NCI-H128 (cell line): ENCODE measurements around the gene SCYL1.

ENCODE experiments used
- DNase-seq: peaks from one replicate; lab custom pipeline; 2025; ENCODE audit not compliant: unreplicated experiment; lab: John Stamatoyannopoulos, UW

The SCYL1 gene

GRCh38 chr11:65532388-65533064, 7.6 kb downstream of the SCYL1 start:
- no peak for DNase-seq

DNA sequence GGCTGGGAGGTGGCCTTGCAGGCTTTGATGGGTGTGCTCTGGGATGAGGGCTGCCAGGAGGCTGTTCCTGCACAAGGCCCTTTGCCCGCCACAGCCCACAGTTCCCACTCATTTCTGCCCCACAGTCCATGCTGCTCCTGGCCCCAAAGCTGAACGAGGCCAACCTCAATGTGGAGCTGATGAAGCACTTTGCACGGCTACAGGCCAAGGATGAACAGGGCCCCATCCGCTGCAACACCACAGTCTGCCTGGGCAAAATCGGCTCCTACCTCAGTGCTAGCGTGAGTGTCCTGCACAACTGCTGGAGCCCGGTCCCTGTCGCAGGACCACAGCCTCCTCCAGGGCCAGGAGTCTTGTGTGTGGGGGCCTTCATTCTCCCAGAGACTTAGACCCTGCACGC, 10.2 kb downstream of the SCYL1 start:
- no peak for DNase-seq

GRCh38 chr11:65536412-65537295, 11.8 kb downstream of the SCYL1 start:
- DNase-seq: no peak

DNA sequence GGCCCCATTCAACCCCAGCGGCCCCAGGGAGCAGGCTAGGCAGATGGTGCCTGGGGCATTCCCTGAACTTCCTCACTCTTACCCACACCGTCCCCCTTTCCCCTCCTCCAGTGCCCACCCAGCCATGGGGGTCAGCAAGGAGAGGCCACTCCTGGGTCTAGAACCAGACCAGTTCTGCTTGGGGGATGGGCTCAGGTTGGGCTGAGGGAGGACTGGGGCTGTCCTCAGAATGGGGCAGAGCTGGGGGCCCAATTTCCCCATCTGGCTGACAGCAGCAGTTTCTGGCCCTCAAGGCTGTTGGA, 12.4 kb downstream of the SCYL1 start:
- no peak for DNase-seq

- no peak for DNase-seq
Measured at GRCh38 chr11:65537620-65538231, 12.8 kb downstream of the SCYL1 start.

GRCh38 chr11:65538232-65538914, 13.5 kb downstream of the SCYL1 start:
- no peak for DNase-seq

- DNase-seq: no peak
Measured at GRCh38 chr11:65538915-65539743, 14.2 kb downstream of the SCYL1 start.

DNA sequence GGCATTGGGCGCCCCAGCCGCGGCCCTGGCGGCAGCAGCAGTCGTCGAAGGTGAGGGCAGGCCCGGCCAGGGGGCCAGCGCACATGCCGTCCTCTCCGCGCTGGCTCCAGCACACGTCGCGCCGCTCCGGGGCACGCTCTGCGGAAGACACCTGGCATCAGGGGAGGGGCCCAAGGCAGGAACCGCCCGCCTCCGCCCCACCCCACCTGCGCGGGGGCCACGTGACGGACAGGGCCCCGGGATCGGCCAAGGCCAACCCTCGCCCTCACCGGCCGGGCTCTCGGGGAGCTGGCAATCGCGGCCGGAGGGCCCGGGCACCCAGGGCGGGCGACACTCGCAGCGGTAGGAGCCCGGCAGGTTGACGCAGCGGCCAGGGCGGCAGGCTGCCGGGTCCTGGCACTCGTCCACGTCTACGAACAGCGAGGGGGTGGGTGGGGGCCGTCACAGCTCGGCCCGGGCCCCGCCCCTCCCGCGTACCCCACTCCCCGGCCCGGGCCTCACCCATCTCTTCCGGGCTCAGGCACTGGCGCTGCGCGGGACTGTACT, 14.9 kb downstream of the SCYL1 start:
- DNase-seq: no peak

DNA sequence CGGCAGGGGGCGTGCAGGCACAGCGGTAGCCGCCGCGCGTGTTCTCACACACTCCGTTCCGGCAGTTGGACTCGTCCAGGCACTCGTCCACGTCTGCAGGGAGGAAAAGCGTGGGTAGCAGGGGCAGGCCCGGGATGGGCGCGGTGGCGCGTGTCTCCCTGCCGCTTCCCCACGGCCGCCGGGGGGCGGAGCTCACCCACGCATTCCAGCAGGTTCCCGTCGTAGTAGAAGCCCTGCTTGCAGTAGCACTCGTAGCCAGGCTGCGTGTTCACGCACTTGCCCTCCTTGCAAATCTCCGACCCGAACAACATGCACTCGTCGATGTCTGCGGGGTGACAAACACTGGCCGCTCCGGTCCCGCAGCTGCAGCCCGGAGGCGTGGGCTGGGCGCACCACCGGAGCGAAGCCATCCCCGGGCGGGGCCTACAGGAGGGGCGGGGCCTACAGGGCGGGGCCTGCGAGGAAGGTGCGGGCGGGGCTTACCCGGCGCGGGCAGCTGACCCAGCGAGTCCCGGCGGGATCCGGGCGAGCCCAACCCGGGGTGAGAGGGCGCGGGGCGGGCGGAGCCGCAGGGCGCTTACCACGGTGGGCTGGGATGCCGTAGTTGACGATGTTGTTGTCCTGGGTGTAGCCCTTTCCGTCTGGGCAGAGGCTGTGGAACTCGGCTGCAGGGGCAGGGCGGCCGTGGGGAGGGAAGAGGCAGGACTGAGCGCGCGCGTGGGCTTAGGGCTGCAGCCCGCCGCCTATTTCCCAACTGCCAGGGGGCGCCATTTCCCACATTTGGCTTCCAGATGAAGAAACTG, 15.6 kb downstream of the SCYL1 start:
- peak; percentile 80 for DNase-seq

DNA sequence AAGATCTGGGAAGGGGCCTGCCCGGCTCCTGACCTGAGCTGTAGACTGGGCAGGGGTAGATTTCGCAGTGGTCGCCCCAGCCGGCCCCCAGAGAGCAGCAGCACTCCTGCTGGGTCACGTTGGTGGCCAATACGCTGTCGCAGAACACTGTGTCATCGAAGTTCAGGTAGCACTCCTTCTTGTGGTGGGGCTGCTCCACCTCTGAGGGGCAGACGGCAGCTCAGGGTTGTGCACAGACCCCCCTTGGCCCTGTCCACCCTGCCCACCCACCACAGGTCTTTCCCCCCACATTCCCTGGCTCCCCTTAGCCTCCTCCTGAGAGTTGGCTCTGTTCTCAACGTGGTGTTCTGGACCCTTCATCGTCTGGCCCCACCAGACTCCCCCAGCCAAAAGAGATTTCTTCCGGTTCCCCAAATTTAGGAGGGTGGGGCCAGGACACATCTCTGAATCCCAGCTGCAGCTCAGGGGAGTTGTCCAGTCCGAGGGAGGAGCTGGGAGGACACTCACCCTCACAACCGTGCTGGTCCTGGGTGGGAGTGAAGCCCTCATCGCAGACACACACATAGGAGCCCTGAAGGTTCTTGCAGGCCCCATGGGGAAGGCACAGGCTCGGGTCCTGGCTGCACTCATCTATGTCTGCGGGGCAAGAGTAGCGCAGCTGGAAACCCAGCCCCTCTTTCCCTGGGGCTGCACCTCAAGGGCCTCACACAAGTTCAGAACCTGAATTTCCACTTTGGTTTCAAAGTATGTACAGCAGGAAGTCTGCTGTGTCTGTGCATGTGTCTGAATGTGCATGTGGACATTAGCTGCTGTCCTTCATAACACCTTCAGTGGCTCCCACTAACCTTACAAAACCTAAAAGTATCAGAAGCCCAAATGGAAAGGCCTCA, 16.5 kb downstream of the SCYL1 start:
- no peak for DNase-seq

DNA sequence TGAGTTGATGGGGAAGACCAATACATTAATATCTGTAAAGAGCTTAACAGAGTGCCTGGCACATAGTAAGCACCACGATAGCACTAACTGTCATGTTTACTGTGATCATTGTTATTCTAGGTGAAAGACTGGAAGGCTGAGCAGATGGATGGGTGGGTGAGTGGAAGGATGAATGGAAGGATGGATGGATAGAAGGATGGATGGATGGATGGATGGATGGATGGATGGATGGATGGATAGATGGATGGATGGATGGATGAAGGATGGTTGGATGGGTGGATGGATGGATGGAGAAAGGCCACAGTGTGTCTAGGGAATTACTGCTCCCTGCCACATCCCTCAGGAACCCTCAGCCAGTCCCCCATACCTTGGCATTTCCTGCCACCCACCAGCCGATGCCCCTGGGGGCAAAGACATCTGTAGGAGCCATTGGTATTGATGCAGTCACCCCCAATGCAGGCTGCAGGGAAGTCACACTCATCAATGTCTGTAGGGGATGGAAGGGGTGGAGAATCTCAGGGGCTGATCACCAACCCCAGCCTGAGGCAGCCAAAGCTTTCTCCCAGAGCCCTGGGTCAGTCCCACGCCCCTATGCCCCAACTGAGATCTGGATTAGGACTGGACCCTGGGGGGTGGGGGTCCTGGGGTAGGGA, 18.0 kb downstream of the SCYL1 start:
- no peak for DNase-seq

DNA sequence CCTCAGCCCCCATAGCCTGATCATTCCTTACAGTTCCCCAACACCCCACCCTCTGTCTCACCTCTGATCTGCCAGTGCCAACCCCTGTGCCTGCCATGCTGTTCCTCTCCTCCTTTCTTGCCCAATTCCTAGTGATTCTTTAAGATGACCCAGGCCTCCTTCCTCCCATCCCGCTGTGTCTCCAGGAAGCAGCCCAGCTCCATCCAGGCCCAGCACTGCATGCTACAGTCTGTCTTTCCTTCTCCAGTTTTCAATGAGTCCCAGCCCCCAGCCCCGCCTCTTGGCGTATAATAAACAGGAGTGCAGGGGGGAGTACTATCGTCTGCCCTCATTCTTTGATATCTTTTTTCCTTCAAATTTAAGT, 21.0 kb downstream of the SCYL1 start:
- DNase-seq: no peak

DNA sequence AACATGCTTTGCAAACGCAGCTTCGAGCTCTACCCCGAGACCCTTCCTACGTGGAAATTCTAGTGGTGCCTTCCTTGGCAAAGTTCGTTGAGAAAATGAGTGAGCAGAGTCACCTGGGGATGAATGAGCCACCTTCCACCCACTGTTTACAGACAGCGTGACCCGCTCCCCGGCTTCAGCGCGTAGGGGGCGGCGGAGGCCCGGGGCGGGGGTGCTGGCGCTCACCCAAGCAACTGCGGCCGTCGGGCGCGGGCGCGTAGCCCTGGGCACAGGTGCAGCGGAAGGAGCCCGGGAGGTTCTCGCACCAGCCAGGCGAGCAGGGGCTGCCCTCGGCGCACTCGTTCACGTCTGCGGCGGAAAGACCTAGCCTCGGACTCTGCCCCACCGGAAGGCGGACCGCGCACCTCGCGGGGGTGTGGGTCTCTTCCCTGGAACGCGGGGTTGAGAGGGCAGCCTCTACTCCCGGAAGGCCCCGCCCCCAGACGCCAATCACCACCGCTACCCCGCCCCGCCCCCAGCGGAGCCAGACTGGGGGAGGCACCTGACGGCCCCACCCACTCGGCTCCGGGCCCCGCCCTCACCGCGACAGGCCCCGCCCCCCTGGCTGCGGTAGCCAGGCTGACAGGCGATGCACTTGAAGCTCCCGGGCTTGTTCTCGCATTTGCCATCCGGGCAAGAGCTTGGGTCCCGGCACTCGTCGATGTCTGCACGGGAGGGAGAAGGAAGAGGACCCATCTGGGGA, 21.5 kb downstream of the SCYL1 start:
- peak; percentile 80 for DNase-seq

DNA sequence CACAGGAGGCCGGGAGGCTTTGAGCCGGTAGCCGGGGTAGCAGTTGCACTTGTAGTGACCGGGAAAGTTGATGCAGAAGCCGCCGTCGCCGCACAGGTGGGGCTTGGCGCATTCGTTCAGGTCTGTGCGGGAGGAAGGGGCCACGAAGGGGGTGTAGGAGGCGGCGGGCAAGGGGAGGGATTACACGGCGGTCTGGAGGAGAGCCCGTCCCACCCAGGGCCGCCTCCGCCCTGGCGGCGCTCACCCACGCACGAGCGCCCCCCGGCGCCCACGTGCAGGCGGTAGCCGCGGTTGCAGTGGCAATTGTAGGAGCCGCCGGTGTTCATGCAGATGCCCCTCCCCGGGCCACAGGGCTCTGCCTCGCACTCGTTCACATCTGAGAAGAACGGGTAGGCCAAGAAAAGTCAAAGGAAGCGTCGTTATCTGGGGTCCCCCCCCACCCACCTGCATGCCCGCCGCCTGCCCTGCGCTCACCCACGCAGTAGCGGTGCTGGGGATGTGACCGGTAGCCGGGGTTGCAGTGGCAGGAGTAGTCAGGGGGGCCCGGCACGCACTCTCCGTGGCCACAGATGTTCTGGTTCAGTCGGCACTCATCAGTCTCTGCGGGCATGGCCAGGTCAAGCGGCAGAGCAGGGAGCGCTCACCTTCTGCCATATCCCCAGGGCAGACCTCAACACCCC, 22.7 kb downstream of the SCYL1 start:
- DNase-seq: no peak

- DNase-seq: no peak
Measured at GRCh38 chr11:65548395-65548794, 23.5 kb downstream of the SCYL1 start.

DNA sequence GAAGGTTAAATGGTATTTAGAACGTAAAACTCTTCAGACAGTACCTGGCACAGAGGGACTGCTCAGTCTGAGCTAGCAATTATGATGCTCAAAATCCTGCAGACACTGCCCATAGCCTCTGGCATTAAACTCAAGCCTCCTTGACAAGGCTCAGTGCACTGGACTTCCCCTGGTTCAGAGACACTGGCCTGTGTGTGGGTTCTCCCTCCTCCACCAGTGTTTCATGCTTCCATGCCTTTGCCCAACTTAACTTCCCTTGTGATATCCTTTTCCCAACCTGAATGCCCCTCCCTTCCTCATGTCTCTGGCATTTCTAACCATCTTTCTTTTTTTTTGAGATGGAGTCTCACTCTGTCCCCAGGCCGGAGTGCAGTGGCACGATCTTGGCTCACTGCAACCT, 24.2 kb downstream of the SCYL1 start:
- DNase-seq: no peak
